Neuron (in vitro differentiated cells): ENCODE measurements around the gene ELK4.

Experiments
- H2AFZ ChIP-seq: one replicate; pipeline ENCODE4 v1.6.1; 2013; ENCODE audit warnings: low read depth, mild to moderate bottlenecking, inconsistent platforms, low read length, moderate library complexity
- H3K27me3 ChIP-seq: one replicate; pipeline ENCODE4 v1.6.1; 2013; ENCODE audit warnings: low read length; ENCODE audit not compliant: insufficient read depth
- H3K36me3 ChIP-seq: one replicate; pipeline ENCODE4 v1.6.1; 2013; ENCODE audit warnings: low read length; ENCODE audit not compliant: insufficient read depth
- H3K4me1 ChIP-seq: one replicate; pipeline ENCODE4 v1.6.1; 2013; ENCODE audit warnings: low read length; ENCODE audit not compliant: insufficient read depth
- H3K4me3 ChIP-seq: 2 replicates; pipeline ENCODE4 v1.5.1; 2013; ENCODE audit warnings: mild to moderate bottlenecking, low read length, moderate library complexity
- H3K9me3 ChIP-seq: one replicate; pipeline ENCODE4 v1.6.1; 2013; ENCODE audit warnings: low read length

ELK4 gene

DNA sequence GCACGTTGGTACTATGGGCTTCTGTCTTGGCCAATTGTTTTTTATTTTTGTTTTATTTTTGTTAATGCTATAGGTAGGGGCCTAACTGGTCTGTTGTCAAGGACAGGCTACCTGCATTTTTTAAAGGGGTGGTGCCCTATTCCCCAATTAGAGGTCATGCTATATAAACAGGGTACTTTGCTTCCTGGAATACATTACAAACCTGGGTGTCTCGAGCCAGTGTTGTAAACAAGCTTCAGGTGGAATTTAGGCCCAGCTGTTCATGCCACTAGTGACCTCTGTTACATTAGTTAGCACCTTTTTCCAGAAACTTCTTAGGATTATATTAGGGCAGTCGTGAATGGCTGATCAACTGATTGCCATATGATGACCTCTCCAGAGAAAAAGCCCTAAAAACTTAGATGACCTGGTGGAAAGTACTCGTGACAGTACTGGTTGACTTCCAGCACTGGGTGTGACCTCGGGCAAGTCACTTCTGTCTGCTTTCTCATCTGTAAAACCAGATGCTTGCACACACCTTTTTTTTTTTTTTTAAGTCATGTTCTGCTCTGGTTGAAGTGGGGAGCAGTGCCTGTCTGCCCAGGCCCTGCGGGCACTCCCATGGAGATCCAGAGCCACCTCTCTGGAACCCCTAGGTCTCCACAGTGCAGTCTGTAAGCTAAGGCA is 46.5 kb downstream of the ELK4 start:
- no peaks in the 10 kb centered on the region for H3K9me3 ChIP-seq
- H2AFZ ChIP-seq = no peak overlapping the region
- no peaks in the 10 kb centered on the region for H3K4me1 ChIP-seq
- H3K36me3 ChIP-seq = no peaks in the 10 kb centered on the region
- peaks cover 18% of the 10 kb centered on the region for H3K27me3 ChIP-seq
- no peak overlapping the region for H3K4me3 ChIP-seq

DNA sequence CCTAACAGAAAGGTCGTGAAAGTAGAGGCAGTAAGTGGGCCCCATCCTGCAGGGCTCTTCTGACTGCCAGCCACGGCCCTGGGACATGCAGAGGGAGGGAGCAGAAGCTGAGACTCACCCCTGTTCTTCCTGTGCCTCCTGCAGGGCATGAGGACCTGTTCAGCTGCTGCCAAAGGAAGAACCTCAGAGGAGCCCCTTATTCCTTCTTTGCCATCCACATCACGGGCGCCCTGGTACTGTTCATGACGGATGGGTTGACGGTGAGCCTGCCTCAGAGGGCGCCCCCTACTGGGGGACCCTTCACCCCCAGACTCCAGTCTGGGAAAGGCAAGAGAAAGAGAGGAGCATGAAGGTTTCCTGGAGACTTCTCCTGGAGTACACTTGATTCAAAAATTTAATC is 47.1 kb downstream of the ELK4 start:
- Histone ChIP-seq H3K4me1 (no peaks in the 10 kb centered on the region), H3K4me3 (no peak overlapping the region), H3K9me3 (no peaks in the 10 kb centered on the region), H3K27me3 (peaks cover 23% of the 10 kb centered on the region), H3K36me3 (no peaks in the 10 kb centered on the region), H2AFZ (no peak overlapping the region)

DNA sequence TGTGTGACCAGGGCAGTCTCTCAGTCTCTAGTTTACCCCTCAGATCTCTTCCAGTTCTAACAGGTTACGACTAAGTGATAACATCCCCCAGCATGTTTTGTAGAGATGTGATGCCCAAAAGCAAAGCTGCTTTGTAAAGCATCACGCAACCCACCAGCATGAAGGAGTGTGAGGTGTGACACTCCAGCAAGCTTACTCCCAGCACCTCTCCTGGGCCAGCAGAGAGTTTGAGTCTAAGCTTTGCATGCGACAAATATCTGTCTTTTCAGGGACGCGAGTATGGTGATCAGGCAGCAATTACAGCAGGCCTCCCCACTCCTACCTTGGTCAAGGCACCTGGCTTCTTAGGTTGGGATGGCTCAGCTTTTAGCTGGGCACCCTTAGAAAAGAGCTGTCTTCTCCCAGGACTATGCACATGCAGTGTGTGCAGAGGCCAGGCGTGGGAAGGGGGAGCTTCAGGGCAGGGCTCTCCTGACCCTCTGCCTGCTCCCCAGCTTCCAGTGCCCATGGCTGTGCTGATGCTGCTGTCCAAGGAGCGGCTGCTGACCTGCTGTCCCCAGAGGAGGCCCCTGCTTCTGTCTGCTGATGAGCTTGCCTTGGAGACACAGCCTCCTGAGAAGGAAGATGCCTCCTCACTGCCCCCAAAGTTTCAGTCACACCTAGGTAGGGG is 48.2 kb downstream of the ELK4 start:
- peaks cover 35% of the 10 kb centered on the region for H3K27me3 ChIP-seq

DNA sequence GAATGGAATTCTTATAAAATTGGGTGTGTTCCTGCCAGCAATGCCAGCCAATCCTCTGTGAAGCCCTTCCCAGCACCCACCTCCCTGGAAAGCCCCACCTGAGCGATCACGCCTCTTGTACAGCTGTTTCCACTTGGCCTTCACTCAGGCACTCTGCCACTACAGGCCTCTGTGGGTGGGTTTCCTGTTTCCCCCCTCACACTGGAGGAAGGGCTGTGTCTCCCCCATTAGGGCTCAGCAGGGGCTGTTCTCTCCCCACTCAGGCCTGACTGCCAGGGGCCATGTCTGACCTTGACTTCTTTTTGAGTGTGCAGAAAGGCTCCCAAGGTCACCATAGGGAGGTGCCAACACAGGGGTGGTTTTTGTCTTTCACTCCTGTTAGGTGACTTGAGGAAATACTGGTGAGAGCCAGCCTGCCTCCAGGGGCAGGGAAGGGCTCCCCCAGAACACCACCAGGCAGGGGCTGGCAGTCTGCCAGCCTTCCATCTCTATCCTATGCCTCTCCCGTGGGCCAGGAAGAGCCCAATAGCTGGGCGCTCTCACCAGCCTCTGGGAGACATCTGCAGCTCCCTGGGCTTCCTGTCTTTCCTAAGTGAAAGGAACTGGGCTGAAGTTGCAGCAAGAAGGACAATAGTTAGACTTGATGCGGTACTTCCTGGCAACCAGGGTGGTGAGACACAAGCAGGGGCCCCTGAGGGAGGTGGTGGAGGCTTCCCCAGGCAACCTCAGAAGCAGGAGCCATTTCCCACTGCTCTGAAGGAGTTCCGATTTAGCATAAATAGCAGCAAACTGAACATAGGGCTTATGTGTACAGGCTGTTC is 49.1 kb downstream of the ELK4 start:
- Histone ChIP-seq H3K4me3 (no peak overlapping the region), H3K27me3 (peaks cover 44% of the 10 kb centered on the region), H2AFZ (no peak overlapping the region), H3K9me3 (no peaks in the 10 kb centered on the region), H3K36me3 (no peaks in the 10 kb centered on the region), H3K4me1 (no peaks in the 10 kb centered on the region)

More for the DNA sequence above, 48.2 kb downstream of the ELK4 start:
- Histone ChIP-seq H3K4me1 (no peaks in the 10 kb centered on the region), H3K9me3 (no peaks in the 10 kb centered on the region), H3K4me3 (no peak overlapping the region), H3K36me3 (no peaks in the 10 kb centered on the region), H2AFZ (no peak overlapping the region)

DNA sequence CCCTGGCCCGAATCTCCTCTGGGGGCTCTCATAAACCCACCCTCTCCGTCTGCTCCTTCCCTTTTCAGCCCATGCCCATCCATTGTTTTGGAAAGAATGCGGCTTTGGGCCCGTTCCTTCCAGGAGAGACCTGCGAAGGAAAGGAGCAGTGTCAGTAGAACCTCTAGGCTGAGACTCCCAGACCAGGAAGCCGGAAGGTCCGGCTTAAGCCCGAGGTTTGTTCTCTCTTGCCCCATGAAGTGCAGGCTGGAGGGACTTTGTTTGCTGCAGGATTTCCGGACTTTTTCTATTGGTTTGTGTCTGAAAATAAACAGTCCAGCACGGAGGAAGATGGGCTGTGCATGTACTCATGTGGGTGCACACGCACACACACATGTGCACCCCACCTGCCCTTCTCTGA is 49.8 kb downstream of the ELK4 start:
- H3K4me3 ChIP-seq = no peak overlapping the region
- H3K27me3 ChIP-seq = peaks cover 50% of the 10 kb centered on the region
- no peaks in the 10 kb centered on the region for H3K36me3 ChIP-seq
- no peaks in the 10 kb centered on the region for H3K4me1 ChIP-seq
- H2AFZ ChIP-seq = no peak overlapping the region
- H3K9me3 ChIP-seq = no peaks in the 10 kb centered on the region

DNA sequence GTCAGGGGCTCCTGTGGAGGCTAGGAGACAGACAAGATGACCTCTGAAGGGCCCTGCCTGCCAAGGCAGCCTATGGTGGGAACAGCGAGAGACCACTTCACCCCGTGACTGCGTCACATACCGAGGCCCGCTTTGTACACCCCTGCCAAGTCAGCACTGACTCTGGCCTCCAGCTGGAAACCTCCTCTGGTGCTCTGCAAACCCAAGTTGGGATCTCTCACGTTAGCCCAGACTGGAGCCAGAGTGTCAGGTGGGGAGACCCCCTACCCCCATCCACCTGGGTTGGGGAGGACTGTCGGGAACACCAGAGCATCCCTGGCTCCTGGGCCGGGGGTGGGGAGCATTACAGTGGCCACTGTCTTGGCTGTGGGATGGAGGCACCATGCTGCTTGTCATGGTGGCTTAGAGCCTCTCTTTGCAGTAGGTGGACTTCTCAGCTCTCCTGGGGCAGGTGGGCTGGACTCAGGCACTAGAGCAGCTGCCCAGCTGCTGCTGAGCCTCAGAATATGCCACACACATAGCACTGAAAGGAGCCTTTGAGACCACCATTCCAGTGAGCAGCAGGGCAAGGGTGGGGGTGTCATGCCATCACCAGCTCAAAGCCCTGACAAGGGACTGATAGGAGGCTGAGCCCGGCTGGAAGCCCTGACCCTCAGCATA is 50.4 kb downstream of the ELK4 start:
- H3K27me3 ChIP-seq = peaks cover 56% of the 10 kb centered on the region
- H2AFZ ChIP-seq = no peak overlapping the region
- H3K4me1 ChIP-seq = no peaks in the 10 kb centered on the region
- H3K36me3 ChIP-seq = no peaks in the 10 kb centered on the region
- no peak overlapping the region for H3K4me3 ChIP-seq
- H3K9me3 ChIP-seq = no peaks in the 10 kb centered on the region

DNA sequence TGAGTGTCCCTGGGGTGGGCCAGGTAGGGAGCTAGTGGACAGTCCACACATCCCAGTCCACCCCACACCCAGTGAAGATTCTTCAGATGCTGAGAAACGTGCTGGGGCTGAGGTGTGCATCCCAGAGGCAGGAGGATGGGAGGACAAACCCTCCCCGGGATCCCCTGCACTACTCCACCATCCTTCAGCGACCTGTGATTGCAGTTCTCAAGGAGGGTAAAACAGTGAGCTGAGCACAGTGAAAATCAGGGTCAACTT is 51.0 kb downstream of the ELK4 start:
- Histone ChIP-seq H3K4me3 (no peak overlapping the region), H3K27me3 (peaks cover 56% of the 10 kb centered on the region), H2AFZ (no peak overlapping the region), H3K36me3 (no peaks in the 10 kb centered on the region), H3K4me1 (no peaks in the 10 kb centered on the region), H3K9me3 (no peaks in the 10 kb centered on the region)

DNA sequence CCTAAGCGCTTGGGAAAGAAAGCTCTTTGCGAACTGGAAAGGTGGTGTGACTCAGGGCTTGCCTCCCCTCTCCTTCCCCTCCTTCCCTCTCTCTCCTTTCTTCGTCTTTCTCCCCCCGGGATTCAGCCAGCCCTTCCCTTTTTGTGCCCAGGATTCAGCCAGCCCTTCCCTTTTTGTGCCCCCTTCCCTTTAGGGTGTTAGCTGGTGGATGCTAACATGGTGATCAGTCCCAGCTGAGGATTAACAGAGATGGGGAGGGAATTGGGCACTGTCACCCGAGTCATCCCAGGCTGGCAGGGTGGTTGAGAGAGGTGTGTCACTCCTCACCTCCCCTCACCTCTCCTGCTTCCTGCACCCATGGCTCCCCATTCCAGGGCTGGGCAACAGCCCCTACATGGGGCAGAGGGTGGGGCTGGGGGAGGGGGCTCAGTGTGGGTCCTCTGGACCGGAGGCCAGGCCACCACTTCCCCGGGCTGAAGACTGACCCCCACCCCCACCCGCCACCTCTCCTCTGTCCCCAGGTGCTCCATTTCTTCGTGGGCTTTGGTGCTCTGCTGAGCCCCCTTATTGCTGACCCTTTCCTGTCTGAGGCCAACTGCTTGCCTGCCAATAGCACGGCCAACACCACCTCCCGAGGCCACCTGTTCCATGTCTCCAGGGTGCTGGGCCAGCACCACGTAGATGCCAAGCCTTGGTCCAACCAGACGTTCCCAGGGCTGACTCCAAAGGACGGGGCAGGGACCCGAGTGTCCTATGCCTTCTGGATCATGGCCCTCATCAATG is 51.5 kb downstream of the ELK4 start:
- no peaks in the 10 kb centered on the region for H3K36me3 ChIP-seq
- no peaks in the 10 kb centered on the region for H3K4me1 ChIP-seq
- H3K27me3 ChIP-seq = peaks cover 60% of the 10 kb centered on the region
- no peaks in the 10 kb centered on the region for H3K9me3 ChIP-seq
- H3K4me3 ChIP-seq = no peak overlapping the region
- H2AFZ ChIP-seq = no peak overlapping the region

DNA sequence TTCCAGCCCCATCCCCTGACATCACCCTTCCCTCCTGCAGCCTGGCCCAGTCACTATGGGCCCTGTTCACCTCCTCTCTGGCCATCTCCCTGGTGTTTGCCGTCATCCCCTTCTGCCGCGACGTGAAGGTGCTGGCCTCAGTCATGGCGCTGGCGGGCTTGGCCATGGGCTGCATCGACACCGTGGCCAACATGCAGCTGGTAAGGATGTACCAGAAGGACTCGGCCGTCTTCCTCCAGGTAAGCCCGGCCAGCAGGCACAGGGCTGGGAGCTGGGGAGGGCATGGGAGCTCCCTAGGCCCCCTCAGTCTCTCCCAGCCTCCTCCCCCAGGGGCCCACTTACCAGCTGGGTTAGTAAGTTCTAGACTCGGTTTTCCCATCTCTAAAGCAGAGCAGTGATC is 52.1 kb downstream of the ELK4 start:
- no peaks in the 10 kb centered on the region for H3K36me3 ChIP-seq
- no peak overlapping the region for H2AFZ ChIP-seq
- no peaks in the 10 kb centered on the region for H3K9me3 ChIP-seq
- H3K4me1 ChIP-seq = no peaks in the 10 kb centered on the region
- no peak overlapping the region for H3K4me3 ChIP-seq
- peaks cover 63% of the 10 kb centered on the region for H3K27me3 ChIP-seq

DNA sequence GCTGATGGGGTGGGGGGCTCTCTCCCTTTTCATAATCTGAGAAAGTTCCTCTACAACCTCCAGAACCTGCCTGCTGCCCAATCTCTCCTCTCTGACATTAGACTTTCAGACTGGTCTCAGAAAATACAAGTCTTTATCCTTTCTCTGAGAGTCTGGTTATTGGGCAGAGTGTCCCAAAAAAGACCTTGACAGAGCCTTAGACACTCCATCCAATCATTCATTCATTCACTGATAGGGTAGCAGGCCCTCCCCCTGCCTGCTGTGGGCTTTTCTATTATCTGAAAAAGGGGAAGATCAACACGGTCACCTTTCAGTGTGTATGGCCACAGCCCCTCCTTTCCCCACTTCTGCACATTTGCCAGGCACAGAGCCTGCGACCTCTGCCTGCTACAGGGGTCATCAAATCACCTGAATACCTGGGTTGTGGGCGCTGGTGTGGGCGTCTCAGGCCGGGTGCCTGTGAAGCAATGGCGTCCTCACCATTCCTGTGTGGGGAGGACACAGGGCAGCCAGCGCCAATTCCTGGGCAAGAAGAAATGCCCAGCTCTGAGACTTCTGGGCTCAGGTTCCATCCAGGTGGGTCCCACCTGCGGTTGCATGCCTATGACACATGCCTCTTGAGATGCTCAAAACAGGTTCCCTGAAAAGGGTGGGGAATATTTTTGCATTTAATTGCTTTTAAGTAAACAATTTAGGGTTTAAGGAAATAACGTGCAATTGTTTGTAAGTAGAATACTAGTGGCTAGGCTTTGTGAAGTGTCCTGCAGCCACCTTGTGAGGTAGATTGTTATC is 52.8 kb downstream of the ELK4 start:
- Histone ChIP-seq H3K4me1 (no peaks in the 10 kb centered on the region), H3K9me3 (no peaks in the 10 kb centered on the region), H3K36me3 (no peaks in the 10 kb centered on the region), H3K27me3 (peaks cover 63% of the 10 kb centered on the region), H2AFZ (no peak overlapping the region), H3K4me3 (no peak overlapping the region)

DNA sequence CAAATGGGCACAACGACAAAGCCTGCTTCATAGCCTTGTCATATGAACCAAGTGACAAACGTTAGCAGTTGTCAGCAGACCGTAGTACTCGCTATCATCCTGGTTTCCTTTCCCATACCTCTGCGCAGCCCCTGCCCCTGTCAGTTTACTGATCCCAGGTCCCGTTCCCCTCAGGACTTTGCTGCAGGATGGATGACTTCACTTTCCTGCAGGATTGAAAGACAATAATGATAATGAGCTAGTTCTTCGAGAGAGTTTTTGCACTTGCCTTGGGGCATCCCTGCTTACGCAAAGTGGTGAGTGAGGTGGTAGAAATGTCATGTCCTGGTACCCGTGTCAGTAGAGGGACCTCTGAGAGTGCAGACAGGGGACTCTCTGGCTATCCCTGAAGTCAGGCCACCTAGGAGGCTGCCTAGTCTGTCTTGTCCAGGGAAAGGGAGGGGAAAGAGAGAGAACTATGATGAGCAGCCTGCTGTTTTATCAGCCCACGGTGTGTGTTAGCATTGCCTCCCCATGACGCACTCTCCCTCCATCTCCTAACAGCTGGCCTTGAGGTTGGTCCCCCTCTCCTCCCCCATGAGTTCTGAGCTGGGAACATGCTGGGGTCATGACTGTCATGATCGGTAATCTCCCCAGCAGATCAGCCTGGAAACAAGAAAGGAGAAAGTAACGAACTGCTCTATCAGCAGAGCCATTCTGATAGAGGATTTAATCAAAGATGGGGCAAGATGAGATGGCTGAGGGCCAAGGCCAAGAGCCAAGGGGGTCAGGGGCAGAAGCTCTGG is 53.7 kb downstream of the ELK4 start:
- H3K4me3 ChIP-seq = no peak overlapping the region
- no peaks in the 10 kb centered on the region for H3K36me3 ChIP-seq
- H3K27me3 ChIP-seq = peaks cover 58% of the 10 kb centered on the region
- H3K4me1 ChIP-seq = no peaks in the 10 kb centered on the region
- no peak overlapping the region for H2AFZ ChIP-seq
- no peaks in the 10 kb centered on the region for H3K9me3 ChIP-seq
